ENCODE data around the gene VTI1A.

GRCh38 chr10:112490545-112490944 lies 43.5 kb downstream of the VTI1A start:
- TF ChIP-seq, protein P1, sequence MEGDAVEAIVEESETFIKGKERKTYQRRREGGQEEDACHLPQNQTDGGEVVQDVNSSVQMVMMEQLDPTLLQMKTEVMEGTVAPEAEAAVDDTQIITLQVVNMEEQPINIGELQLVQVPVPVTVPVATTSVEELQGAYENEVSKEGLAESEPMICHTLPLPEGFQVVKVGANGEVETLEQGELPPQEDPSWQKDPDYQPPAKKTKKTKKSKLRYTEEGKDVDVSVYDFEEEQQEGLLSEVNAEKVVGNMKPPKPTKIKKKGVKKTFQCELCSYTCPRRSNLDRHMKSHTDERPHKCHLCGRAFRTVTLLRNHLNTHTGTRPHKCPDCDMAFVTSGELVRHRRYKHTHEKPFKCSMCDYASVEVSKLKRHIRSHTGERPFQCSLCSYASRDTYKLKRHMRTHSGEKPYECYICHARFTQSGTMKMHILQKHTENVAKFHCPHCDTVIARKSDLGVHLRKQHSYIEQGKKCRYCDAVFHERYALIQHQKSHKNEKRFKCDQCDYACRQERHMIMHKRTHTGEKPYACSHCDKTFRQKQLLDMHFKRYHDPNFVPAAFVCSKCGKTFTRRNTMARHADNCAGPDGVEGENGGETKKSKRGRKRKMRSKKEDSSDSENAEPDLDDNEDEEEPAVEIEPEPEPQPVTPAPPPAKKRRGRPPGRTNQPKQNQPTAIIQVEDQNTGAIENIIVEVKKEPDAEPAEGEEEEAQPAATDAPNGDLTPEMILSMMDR (tag by site-specific recombination; IDR thresholded peaks at IDR 0.05), result no peak
- TF ChIP-seq ZBTB11 (tag by site-specific recombination; conservative IDR thresholded peaks at IDR 0.05; ENCODE audit: low read depth) (no peak), ZNF596 (tag by site-specific recombination; IDR thresholded peaks at IDR 0.05) (no peak), KLF9 (tag by site-specific recombination; IDR thresholded peaks at IDR 0.05; ENCODE audit: low read depth) (no peak), ZFP3 (tag by site-specific recombination; IDR thresholded peaks at IDR 0.05; ENCODE audit: low read depth) (no peak), KLF1 (tag by site-specific recombination; IDR thresholded peaks at IDR 0.05) (no peak)
- TF ChIP-seq, protein P2, sequence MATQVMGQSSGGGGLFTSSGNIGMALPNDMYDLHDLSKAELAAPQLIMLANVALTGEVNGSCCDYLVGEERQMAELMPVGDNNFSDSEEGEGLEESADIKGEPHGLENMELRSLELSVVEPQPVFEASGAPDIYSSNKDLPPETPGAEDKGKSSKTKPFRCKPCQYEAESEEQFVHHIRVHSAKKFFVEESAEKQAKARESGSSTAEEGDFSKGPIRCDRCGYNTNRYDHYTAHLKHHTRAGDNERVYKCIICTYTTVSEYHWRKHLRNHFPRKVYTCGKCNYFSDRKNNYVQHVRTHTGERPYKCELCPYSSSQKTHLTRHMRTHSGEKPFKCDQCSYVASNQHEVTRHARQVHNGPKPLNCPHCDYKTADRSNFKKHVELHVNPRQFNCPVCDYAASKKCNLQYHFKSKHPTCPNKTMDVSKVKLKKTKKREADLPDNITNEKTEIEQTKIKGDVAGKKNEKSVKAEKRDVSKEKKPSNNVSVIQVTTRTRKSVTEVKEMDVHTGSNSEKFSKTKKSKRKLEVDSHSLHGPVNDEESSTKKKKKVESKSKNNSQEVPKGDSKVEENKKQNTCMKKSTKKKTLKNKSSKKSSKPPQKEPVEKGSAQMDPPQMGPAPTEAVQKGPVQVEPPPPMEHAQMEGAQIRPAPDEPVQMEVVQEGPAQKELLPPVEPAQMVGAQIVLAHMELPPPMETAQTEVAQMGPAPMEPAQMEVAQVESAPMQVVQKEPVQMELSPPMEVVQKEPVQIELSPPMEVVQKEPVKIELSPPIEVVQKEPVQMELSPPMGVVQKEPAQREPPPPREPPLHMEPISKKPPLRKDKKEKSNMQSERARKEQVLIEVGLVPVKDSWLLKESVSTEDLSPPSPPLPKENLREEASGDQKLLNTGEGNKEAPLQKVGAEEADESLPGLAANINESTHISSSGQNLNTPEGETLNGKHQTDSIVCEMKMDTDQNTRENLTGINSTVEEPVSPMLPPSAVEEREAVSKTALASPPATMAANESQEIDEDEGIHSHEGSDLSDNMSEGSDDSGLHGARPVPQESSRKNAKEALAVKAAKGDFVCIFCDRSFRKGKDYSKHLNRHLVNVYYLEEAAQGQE (tag by site-specific recombination; IDR thresholded peaks at IDR 0.05), result no peak
- TF ChIP-seq, protein P3, sequence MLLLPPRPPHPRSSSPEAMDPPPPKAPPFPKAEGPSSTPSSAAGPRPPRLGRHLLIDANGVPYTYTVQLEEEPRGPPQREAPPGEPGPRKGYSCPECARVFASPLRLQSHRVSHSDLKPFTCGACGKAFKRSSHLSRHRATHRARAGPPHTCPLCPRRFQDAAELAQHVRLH (tag by site-specific recombination; IDR thresholded peaks at IDR 0.05), result no peak
